GM23338 (cell line): ENCODE results near the gene CAST. TPM values are rescaled to one million over a fixed set of nuclear protein-coding genes. Genes with fewer than 3 reads are reported as not detected.

Experiments
- ATAC-seq: fragments of 200-7000 bp; cut with Tn5 transposase; 3 replicates; pipeline ENCODE4 v1.9.1; 2020
- DNase-seq: peaks from one replicate; pipeline ENCODE4 v3.0.0-alpha.2; 2015; ENCODE audit warnings: low spot score
- H2AFZ ChIP-seq: fragments of 200-600 bp; sonication (generic); 2 replicates; pipeline ENCODE4 v1.8.0; 2016; ENCODE audit warnings: antibody characterized with exemption, mild to moderate bottlenecking, moderate library complexity
- H3F3A ChIP-seq: fragments of 200-600 bp; sonication (generic); replicated peaks from 2 replicates; pipeline ENCODE4 v1.8.0; 2017; ENCODE audit warnings: antibody characterized with exemption, mixed run types, low read depth
- H3K27ac ChIP-seq: fragments of 200-600 bp; sonication (generic); 2 replicates; pipeline ENCODE4 v1.6.1; 2016; ENCODE audit warnings: low read depth
- H3K27me3 ChIP-seq: fragments of 200-600 bp; sonication (generic); 2 replicates; pipeline ENCODE4 v1.8.0; 2016; ENCODE audit warnings: mild to moderate bottlenecking, mixed run types, moderate library complexity; ENCODE audit not compliant: insufficient read depth
- H3K36me3 ChIP-seq: fragments of 200-600 bp; sonication (generic); 2 replicates; pipeline ENCODE4 v1.8.0; 2016; ENCODE audit warnings: mild to moderate bottlenecking; ENCODE audit not compliant: insufficient read depth
- H3K4me1 ChIP-seq: fragments of 200-600 bp; sonication (generic); 2 replicates; pipeline ENCODE4 v1.8.0; 2016; ENCODE audit warnings: mild to moderate bottlenecking, moderate library complexity; ENCODE audit not compliant: insufficient read depth
- H3K4me2 ChIP-seq: fragments of 200-600 bp; sonication (generic); 2 replicates; pipeline ENCODE4 v1.7.1; 2017; ENCODE audit warnings: mixed run types
- H3K4me3 ChIP-seq: fragments of 200-600 bp; sonication (generic); 2 replicates; pipeline ENCODE4 v1.6.1; 2016; ENCODE audit warnings: mixed run types
- H3K79me2 ChIP-seq: fragments of 200-600 bp; sonication (generic); replicated peaks from 2 replicates; pipeline ENCODE4 v1.8.0; 2017; ENCODE audit warnings: mild to moderate bottlenecking; ENCODE audit not compliant: insufficient read depth
- H3K9me2 ChIP-seq: fragments of 200-600 bp; sonication (generic); 2 replicates; pipeline ENCODE4 v1.8.0; 2017; ENCODE audit not compliant: insufficient read depth
- H4K20me1 ChIP-seq: fragments of 200-600 bp; sonication (generic); replicated peaks from 2 replicates; pipeline ENCODE4 v1.8.0; 2017; ENCODE audit warnings: mild to moderate bottlenecking; ENCODE audit not compliant: insufficient read depth
- H3K27ac Mint-ChIP-seq: 2 replicates; pipeline ENCODE4 v1.8.0; 2020; ENCODE audit warnings: inconsistent platforms, mild to moderate bottlenecking, moderate library complexity, mixed read lengths
- H3K27me3 Mint-ChIP-seq: 3 replicates; pipeline ENCODE4 v1.8.0; 2022; ENCODE audit warnings: low read depth, mild to moderate bottlenecking, moderate library complexity, mixed read lengths, inconsistent platforms; ENCODE audit not compliant: insufficient read depth, poor library complexity
- H3K36me3 Mint-ChIP-seq: 3 replicates; pipeline ENCODE4 v1.8.0; 2021; ENCODE audit warnings: low read depth, mild to moderate bottlenecking, inconsistent platforms, moderate library complexity, mixed read lengths
- H3K4me1 Mint-ChIP-seq: 3 replicates; pipeline ENCODE4 v1.8.0; 2020; ENCODE audit warnings: mild to moderate bottlenecking, inconsistent platforms, mixed read lengths
- H3K4me3 Mint-ChIP-seq: 3 replicates; pipeline ENCODE4 v1.8.0; 2021; ENCODE audit warnings: moderate library complexity, mild to moderate bottlenecking, inconsistent platforms, mixed read lengths
- H3K9me3 Mint-ChIP-seq: 3 replicates; pipeline ENCODE4 v1.8.0; 2020; ENCODE audit warnings: moderate library complexity, mild to moderate bottlenecking, inconsistent platforms, mixed read lengths
- CREB1 ChIP-seq: fragments of 250-450 bp; sonication (Bioruptor Pico); IDR thresholded peaks from 2 replicates; pipeline ENCODE4 v1.5.0; 2020; ENCODE audit warnings: low read depth, mild to moderate bottlenecking, moderate library complexity
- CTCF ChIP-seq, 2 experiments: fragments of 200-600 bp in 1 of 2; sonication (generic) in 1 of 2; conservative IDR thresholded peaks; 2 replicates each; pipeline versions ENCODE4 v1.5.1 to v1.6.1; 2016 to 2017; ENCODE audit warnings: antibody characterized with exemption in 2 of 2, low read depth in 2 of 2, mild to moderate bottlenecking in 2 of 2, moderate library complexity in 1 of 2
- ETS1 ChIP-seq: IDR thresholded peaks from 2 replicates; pipeline ENCODE4 v1.6.1; 2016; ENCODE audit warnings: antibody characterized with exemption
- EZH2 ChIP-seq: fragments of 200-600 bp; sonication (generic); IDR thresholded peaks from one replicate; pipeline ENCODE4 v1.8.0; 2017; ENCODE audit warnings: antibody characterized with exemption, mild to moderate bottlenecking, low read depth; ENCODE audit not compliant: unreplicated experiment
- EZH2phosphoT487 ChIP-seq: fragments of 200-600 bp; sonication (generic); IDR thresholded peaks from one replicate; pipeline ENCODE4 v1.8.1; 2018; ENCODE audit warnings: antibody characterized with exemption; ENCODE audit not compliant: unreplicated experiment
- JUNB ChIP-seq: IDR thresholded peaks from one replicate; pipeline ENCODE4 v1.6.1; 2016; ENCODE audit warnings: antibody characterized with exemption; ENCODE audit not compliant: unreplicated experiment
- NANOG ChIP-seq: IDR thresholded peaks from 2 replicates; pipeline ENCODE4 v1.6.1; 2016; ENCODE audit warnings: antibody characterized with exemption, borderline replicate concordance
- POLR2AphosphoS5 ChIP-seq: IDR thresholded peaks from 2 replicates; pipeline ENCODE4 v1.6.1; 2016; ENCODE audit warnings: antibody characterized with exemption, low read depth
- REST ChIP-seq: IDR thresholded peaks from one replicate; pipeline ENCODE4 v1.6.1; 2018; ENCODE audit warnings: antibody characterized with exemption; ENCODE audit not compliant: unreplicated experiment
- STAT1 ChIP-seq: IDR thresholded peaks from one replicate; pipeline ENCODE4 v1.6.1; 2016; ENCODE audit warnings: antibody characterized with exemption; ENCODE audit not compliant: unreplicated experiment
- ZNF114 ChIP-seq: fragments of 250-450 bp; sonication (Bioruptor Pico); IDR thresholded peaks from 2 replicates; pipeline ENCODE4 v1.5.0; 2020; ENCODE audit warnings: mild to moderate bottlenecking, moderate library complexity
- ZNF331 ChIP-seq: fragments of 250-450 bp; sonication (Bioruptor Pico); IDR thresholded peaks from 2 replicates; pipeline ENCODE4 v1.5.0; 2020; ENCODE audit warnings: low read depth, mild to moderate bottlenecking, moderate library complexity
- ZNF462 ChIP-seq: fragments of 250-450 bp; sonication (Bioruptor Pico); IDR thresholded peaks from 2 replicates; pipeline ENCODE4 v1.5.0; 2020; ENCODE audit warnings: mild to moderate bottlenecking, moderate library complexity
- polyA plus RNA-seq: library from polyadenylated mRNA; unstranded; fragments of >200 nt; fragmentation: Nextera tagmentation; extraction: Ambion mirVana; gene quantifications from 2 replicates; pipeline ENCODE4 v1.2.1, GENCODE V29; 2016
- total RNA-seq: library from RNA; depleted of rRNA; stranded (reverse); fragments of >200 nt; shearing (Covaris generic); gene quantifications from 2 replicates; pipeline ENCODE4 v1.2.3, GENCODE V29; 2014

CAST gene
- total and polyA plus RNA-seq, 2 experiments from 2014 or later = 37.9 to 57.7 TPM

- no peaks in the 10 kb centered on the region for H3K36me3 Mint-ChIP-seq
- TF ChIP-seq EZH2 = no peak
- no peak for TF ChIP-seq EZH2phosphoT487
- no peak for TF ChIP-seq STAT1
- no peak for TF ChIP-seq ZNF331
- TF ChIP-seq ETS1 = no peak
- no peak for TF ChIP-seq ZNF114 (CRISPR knock-in tag)
- TF ChIP-seq JUNB = no peak
- no peak for TF ChIP-seq NANOG
- no peak for TF ChIP-seq POLR2AphosphoS5
- no peak for TF ChIP-seq CREB1 (CRISPR knock-in tag)
- no peak for TF ChIP-seq CTCF (conservative IDR thresholded peaks at IDR 0.05; ENCODE audit: low read depth in 2 of 2)
- TF ChIP-seq REST = no peak
- TF ChIP-seq ZNF462 (CRISPR knock-in tag) = no peak
- H3K27ac ChIP-seq = no peak overlapping the region
Measured at GRCh38 chr5:96679293-96679692, 17.1 kb downstream of the CAST start.

More at GRCh38 chr5:96679293-96679692, 17.1 kb downstream of the CAST start:
- no peak overlapping the region for H2AFZ ChIP-seq
- ATAC-seq = no peak
- H3K27me3 ChIP-seq = no peaks in the 10 kb centered on the region
- H3K4me1 Mint-ChIP-seq = no peaks in the 10 kb centered on the region; the same call in 2 of the 3 replicates
- H3K27ac Mint-ChIP-seq = no peak overlapping the region
- no peaks in the 10 kb centered on the region; the same call in 1 of the 2 replicates for H3K4me1 ChIP-seq
- H3K4me3 ChIP-seq = no peak overlapping the region
- DNase-seq = no peak
- H4K20me1 ChIP-seq = no peaks in the 10 kb centered on the region
- H3K9me2 ChIP-seq = no peaks in the 10 kb centered on the region
- no peaks in the 10 kb centered on the region for H3K36me3 ChIP-seq
- H3K4me2 ChIP-seq = no peak overlapping the region
- H3K9me3 Mint-ChIP-seq = no peaks in the 10 kb centered on the region
- no peaks in the 10 kb centered on the region for H3K27me3 Mint-ChIP-seq
- H3F3A ChIP-seq = no peaks in the 10 kb centered on the region
- H3K4me3 Mint-ChIP-seq = no peak overlapping the region
- no peaks in the 10 kb centered on the region for H3K79me2 ChIP-seq
